ENCODE results near the gene PLSCR1.

The PLSCR1 gene

DNA sequence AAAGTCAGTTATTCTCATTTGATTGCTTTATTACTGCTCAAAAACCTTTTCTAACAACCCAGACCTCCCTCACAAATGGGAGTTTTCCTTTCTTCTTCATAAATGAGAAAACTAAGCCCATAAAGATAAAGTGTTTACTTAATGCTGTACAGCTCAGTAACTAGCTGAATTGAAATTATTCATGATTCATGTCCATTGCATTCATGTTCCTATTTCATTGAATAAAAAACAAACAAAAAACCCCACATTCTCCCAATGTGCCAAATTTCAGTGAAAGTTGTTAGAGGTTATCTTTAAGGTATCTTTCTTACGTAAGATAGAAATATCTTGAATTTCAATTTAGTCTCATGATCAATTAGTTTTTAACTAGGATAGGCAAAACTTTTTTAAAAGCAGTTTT, 77.8 kb downstream of the PLSCR1 start:
- Histone ChIP-seq H3K27me3 (ENCODE audit: control insufficient read depth, low read length) (no peaks in the 10 kb centered on the region), H3K9me3 (ENCODE audit: control insufficient read depth, insufficient read depth, low read length) (no peaks in the 10 kb centered on the region), H3F3A (ENCODE audit: control insufficient read depth, insufficient read depth) (peaks cover 13% of the 10 kb centered on the region), H3K4me3 (ENCODE audit: low read length) (no peak overlapping the region), H3K36me3 (ENCODE audit: control insufficient read depth, low read length) (no peaks in the 10 kb centered on the region), H4K20me1 (ENCODE audit: control insufficient read depth, insufficient read depth, low read depth, low read length) (no peaks in the 10 kb centered on the region), H3K4me2 (ENCODE audit: low read length) (no peak overlapping the region), H3K79me2 (ENCODE audit: control insufficient read depth, low read length) (no peaks in the 10 kb centered on the region), H3K9me2 (replicated peaks; ENCODE audit: control insufficient read depth, low read length) (no peaks in the 10 kb centered on the region), H3K4me1 (ENCODE audit: control insufficient read depth, low read length) (peaks cover 20% of the 10 kb centered on the region), H3K27ac (ENCODE audit: low read depth, low read length) (no peak overlapping the region)
- TF ChIP-seq, protein P1, sequence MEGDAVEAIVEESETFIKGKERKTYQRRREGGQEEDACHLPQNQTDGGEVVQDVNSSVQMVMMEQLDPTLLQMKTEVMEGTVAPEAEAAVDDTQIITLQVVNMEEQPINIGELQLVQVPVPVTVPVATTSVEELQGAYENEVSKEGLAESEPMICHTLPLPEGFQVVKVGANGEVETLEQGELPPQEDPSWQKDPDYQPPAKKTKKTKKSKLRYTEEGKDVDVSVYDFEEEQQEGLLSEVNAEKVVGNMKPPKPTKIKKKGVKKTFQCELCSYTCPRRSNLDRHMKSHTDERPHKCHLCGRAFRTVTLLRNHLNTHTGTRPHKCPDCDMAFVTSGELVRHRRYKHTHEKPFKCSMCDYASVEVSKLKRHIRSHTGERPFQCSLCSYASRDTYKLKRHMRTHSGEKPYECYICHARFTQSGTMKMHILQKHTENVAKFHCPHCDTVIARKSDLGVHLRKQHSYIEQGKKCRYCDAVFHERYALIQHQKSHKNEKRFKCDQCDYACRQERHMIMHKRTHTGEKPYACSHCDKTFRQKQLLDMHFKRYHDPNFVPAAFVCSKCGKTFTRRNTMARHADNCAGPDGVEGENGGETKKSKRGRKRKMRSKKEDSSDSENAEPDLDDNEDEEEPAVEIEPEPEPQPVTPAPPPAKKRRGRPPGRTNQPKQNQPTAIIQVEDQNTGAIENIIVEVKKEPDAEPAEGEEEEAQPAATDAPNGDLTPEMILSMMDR (IDR thresholded peaks at IDR 0.05; ENCODE audit: low read depth, low read length, poor library complexity, severe bottlenecking), result no peak
- no peak for TF ChIP-seq EZH2phosphoT487 (IDR thresholded peaks at IDR 0.05; ENCODE audit: borderline replicate concordance, low read length)

DNA sequence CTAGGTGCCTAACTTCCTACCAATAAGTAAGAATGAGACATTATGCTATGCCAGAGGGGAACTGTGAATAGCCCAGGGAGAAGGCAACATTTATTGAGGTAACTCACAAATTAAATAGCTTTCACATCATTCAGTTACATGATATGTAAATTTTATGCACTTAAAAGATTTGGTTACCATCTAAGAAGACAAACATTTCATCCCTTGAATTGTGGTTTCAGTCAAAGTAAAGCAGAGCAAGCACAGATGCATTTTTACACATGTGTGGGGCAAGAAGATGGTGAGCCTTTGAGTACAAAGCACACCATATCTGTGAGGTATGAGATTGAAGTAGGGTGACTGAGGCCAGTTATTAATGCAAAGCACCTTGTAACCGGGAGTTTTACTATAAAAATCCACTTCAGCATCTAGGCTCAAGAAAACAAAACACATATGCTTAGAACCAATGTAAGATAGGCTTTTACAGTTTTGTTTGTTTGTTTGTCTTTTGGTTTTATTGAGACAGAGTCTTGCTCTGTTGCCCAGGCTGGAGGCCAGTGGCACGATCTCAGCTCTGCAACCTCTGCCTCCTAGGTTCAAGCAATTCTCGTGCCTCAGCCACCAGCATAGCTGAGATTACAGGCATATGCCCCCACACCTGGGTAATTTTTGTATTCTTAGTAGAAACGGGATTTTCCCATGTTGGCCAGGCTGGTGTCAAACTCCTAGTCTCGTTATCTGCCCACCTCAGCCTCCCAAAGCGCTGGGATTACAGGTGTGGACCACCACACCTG, 78.5 kb downstream of the PLSCR1 start:
- Histone ChIP-seq H3K4me3 (ENCODE audit: low read length) (no peak overlapping the region), H3K27me3 (ENCODE audit: control insufficient read depth, low read length) (no peaks in the 10 kb centered on the region), H3F3A (ENCODE audit: control insufficient read depth, insufficient read depth) (peaks cover 13% of the 10 kb centered on the region), H3K36me3 (ENCODE audit: control insufficient read depth, low read length) (no peaks in the 10 kb centered on the region), H3K27ac (ENCODE audit: low read depth, low read length) (no peak overlapping the region), H3K79me2 (ENCODE audit: control insufficient read depth, low read length) (no peaks in the 10 kb centered on the region), H3K9me2 (replicated peaks; ENCODE audit: control insufficient read depth, low read length) (no peaks in the 10 kb centered on the region), H3K4me1 (ENCODE audit: control insufficient read depth, low read length) (peaks cover 20% of the 10 kb centered on the region), H3K9me3 (ENCODE audit: control insufficient read depth, insufficient read depth, low read length) (no peaks in the 10 kb centered on the region), H4K20me1 (ENCODE audit: control insufficient read depth, insufficient read depth, low read depth, low read length) (no peaks in the 10 kb centered on the region), H3K4me2 (ENCODE audit: low read length) (no peak overlapping the region)
- TF ChIP-seq EZH2phosphoT487 (IDR thresholded peaks at IDR 0.05; ENCODE audit: borderline replicate concordance, low read length), result no peak
- TF ChIP-seq, protein P1 (IDR thresholded peaks at IDR 0.05; ENCODE audit: low read depth, low read length, poor library complexity, severe bottlenecking), result no peak
